Measurements from ENCODE around the gene POLR2F.

DNA sequence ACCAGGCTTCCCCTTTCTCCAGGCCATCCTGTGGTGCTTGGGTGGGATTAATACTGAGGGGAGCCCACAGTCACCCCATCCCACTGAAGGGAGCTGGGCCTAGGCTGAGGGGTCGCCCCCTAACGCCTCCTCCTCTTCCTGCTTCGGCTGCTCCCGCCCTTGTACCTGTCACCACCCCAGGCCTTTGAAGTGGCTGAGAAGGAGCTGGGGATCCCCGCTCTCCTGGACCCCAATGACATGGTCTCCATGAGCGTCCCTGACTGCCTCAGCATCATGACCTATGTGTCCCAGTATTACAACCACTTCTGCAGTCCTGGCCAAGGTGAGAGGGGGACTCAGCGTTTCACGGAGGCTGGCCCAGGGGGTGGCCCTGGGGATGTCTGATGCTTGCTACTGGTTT, 41.3 kb upstream of the POLR2F start:
- TF ChIP-seq, protein P1, sequence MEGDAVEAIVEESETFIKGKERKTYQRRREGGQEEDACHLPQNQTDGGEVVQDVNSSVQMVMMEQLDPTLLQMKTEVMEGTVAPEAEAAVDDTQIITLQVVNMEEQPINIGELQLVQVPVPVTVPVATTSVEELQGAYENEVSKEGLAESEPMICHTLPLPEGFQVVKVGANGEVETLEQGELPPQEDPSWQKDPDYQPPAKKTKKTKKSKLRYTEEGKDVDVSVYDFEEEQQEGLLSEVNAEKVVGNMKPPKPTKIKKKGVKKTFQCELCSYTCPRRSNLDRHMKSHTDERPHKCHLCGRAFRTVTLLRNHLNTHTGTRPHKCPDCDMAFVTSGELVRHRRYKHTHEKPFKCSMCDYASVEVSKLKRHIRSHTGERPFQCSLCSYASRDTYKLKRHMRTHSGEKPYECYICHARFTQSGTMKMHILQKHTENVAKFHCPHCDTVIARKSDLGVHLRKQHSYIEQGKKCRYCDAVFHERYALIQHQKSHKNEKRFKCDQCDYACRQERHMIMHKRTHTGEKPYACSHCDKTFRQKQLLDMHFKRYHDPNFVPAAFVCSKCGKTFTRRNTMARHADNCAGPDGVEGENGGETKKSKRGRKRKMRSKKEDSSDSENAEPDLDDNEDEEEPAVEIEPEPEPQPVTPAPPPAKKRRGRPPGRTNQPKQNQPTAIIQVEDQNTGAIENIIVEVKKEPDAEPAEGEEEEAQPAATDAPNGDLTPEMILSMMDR (IDR thresholded peaks at IDR 0.05), result no peak
- no peak for TF ChIP-seq POLR2A (IDR thresholded peaks at IDR 0.05)
- no peak for TF ChIP-seq EP300 (IDR thresholded peaks at IDR 0.05)
- no peak for TF ChIP-seq POLR2AphosphoS5 (IDR thresholded peaks at IDR 0.05)

Data from suprapubic skin (tissue), 4 donors.